GM23338 (cell line): Measurements from ENCODE around the gene TP53BP2.

Source experiments
- CREB1 ChIP-seq: fragments of 250-450 bp; sonication (Bioruptor Pico); IDR thresholded peaks from 2 replicates; pipeline ENCODE4 v1.5.0; 2020; ENCODE audit warnings: low read depth, mild to moderate bottlenecking, moderate library complexity
- CTCF ChIP-seq, 2 experiments: fragments of 200-600 bp in 1 of 2; sonication (generic) in 1 of 2; conservative IDR thresholded peaks; 2 replicates each; pipeline versions ENCODE4 v1.5.1 to v1.6.1; 2016 to 2017; ENCODE audit warnings: antibody characterized with exemption in 2 of 2, low read depth in 2 of 2, mild to moderate bottlenecking in 2 of 2, moderate library complexity in 1 of 2
- EZH2 ChIP-seq: fragments of 200-600 bp; sonication (generic); IDR thresholded peaks from one replicate; pipeline ENCODE4 v1.8.0; 2017; ENCODE audit warnings: antibody characterized with exemption, mild to moderate bottlenecking, low read depth; ENCODE audit not compliant: unreplicated experiment
- EZH2phosphoT487 ChIP-seq: fragments of 200-600 bp; sonication (generic); IDR thresholded peaks from one replicate; pipeline ENCODE4 v1.8.1; 2018; ENCODE audit warnings: antibody characterized with exemption; ENCODE audit not compliant: unreplicated experiment
- POLR2AphosphoS5 ChIP-seq: IDR thresholded peaks from 2 replicates; pipeline ENCODE4 v1.6.1; 2016; ENCODE audit warnings: antibody characterized with exemption, low read depth
- TF ChIP-seq, protein P1 (sequence below): IDR thresholded peaks from one replicate; pipeline ENCODE4 v1.6.1; 2018; ENCODE audit warnings: antibody characterized with exemption; ENCODE audit not compliant: unreplicated experiment

- TF ChIP-seq CTCF (conservative IDR thresholded peaks at IDR 0.05; ENCODE audit: low read depth in 2 of 2) (no peak), POLR2AphosphoS5 (no peak), EZH2 (no peak), CREB1 (CRISPR knock-in tag) (no peak), EZH2phosphoT487 (no peak)
- TF ChIP-seq, protein P1, sequence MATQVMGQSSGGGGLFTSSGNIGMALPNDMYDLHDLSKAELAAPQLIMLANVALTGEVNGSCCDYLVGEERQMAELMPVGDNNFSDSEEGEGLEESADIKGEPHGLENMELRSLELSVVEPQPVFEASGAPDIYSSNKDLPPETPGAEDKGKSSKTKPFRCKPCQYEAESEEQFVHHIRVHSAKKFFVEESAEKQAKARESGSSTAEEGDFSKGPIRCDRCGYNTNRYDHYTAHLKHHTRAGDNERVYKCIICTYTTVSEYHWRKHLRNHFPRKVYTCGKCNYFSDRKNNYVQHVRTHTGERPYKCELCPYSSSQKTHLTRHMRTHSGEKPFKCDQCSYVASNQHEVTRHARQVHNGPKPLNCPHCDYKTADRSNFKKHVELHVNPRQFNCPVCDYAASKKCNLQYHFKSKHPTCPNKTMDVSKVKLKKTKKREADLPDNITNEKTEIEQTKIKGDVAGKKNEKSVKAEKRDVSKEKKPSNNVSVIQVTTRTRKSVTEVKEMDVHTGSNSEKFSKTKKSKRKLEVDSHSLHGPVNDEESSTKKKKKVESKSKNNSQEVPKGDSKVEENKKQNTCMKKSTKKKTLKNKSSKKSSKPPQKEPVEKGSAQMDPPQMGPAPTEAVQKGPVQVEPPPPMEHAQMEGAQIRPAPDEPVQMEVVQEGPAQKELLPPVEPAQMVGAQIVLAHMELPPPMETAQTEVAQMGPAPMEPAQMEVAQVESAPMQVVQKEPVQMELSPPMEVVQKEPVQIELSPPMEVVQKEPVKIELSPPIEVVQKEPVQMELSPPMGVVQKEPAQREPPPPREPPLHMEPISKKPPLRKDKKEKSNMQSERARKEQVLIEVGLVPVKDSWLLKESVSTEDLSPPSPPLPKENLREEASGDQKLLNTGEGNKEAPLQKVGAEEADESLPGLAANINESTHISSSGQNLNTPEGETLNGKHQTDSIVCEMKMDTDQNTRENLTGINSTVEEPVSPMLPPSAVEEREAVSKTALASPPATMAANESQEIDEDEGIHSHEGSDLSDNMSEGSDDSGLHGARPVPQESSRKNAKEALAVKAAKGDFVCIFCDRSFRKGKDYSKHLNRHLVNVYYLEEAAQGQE = no peak
These were observed 79.9 kb downstream of the TP53BP2 start for GRCh38 chr1:223765719-223766340.
